GM18951 (cell line): ENCODE data around the gene NAA11.

Experiments
- POLR2A ChIP-seq: IDR thresholded peaks from 4 replicates; pipeline ENCODE4 v1.6.1; 2011; ENCODE audit warnings: mild to moderate bottlenecking; ENCODE audit not compliant: insufficient read length, insufficient read depth; ENCODE audit errors: extremely low read depth
- in situ Hi-C: fragments of 300-500 bp; cut with MboI; formaldehyde crosslinking; loops from one replicate; pipeline ENCODE4 v1.12.0; 2022; ENCODE audit warnings: low sequenced_read_pairs, mixed read lengths, inconsistent platforms; ENCODE audit not compliant: unreplicated experiment

The NAA11 gene

GRCh38 chr4:79325864-79326328 lies at the start of gene NAA11:
NAA11 (minus strand) TSS chr4:79326061; CDS start chr4:79325877, 184 bp downstream.
- in situ Hi-C loops, result no loop called here

GRCh38 chr4:79370026-79370425 lies 44.2 kb upstream of the NAA11 start:
- TF ChIP-seq POLR2A, result no peak
- in situ Hi-C loops, result no loop called here

More at GRCh38 chr4:79325864-79326328, at the start of gene NAA11:
- no peak for TF ChIP-seq POLR2A

- TF ChIP-seq POLR2A, result no peak
- in situ Hi-C loops, result no loop called here
These were observed 41.2 kb upstream of the NAA11 start for GRCh38 chr4:79367096-79367495.

GRCh38 chr4:79366422-79366821 lies 40.6 kb upstream of the NAA11 start:
- in situ Hi-C loops, result no loop called here
- no peak for TF ChIP-seq POLR2A

- in situ Hi-C loops, result no loop called here
These were observed 38.2 kb upstream of the NAA11 start for GRCh38 chr4:79364061-79364460.

GRCh38 chr4:79362626-79363025 lies 36.8 kb upstream of the NAA11 start:
- in situ Hi-C loops, result no loop called here
- TF ChIP-seq POLR2A, result no peak

More at GRCh38 chr4:79364061-79364460, 38.2 kb upstream of the NAA11 start:
- TF ChIP-seq POLR2A, result no peak

GRCh38 chr4:79360006-79360405 lies 34.1 kb upstream of the NAA11 start:
- in situ Hi-C loops, result no loop called here
- no peak for TF ChIP-seq POLR2A

- no peak for TF ChIP-seq POLR2A
- in situ Hi-C loops, result no loop called here
These were observed 32.6 kb upstream of the NAA11 start for GRCh38 chr4:79358438-79358837.

- TF ChIP-seq POLR2A, result no peak
- in situ Hi-C loops, result no loop called here
These were observed 31.5 kb upstream of the NAA11 start for GRCh38 chr4:79357365-79357764.

- TF ChIP-seq POLR2A, result no peak
- in situ Hi-C loops, result no loop called here
These were observed 27.2 kb upstream of the NAA11 start for GRCh38 chr4:79353075-79353474.

- in situ Hi-C loops, result no loop called here
These were observed 22.5 kb upstream of the NAA11 start for GRCh38 chr4:79348405-79348804.

GRCh38 chr4:79341893-79342653 lies 16.2 kb upstream of the NAA11 start:
- TF ChIP-seq POLR2A, result no peak
- in situ Hi-C loops, result no loop called here

More at GRCh38 chr4:79348405-79348804, 22.5 kb upstream of the NAA11 start:
- TF ChIP-seq POLR2A, result no peak

- in situ Hi-C loops, result no loop called here
- no peak for TF ChIP-seq POLR2A
These were observed 14.7 kb upstream of the NAA11 start for GRCh38 chr4:79340568-79340967.

- no peak for TF ChIP-seq POLR2A
- in situ Hi-C loops, result no loop called here
These were observed 12.3 kb upstream of the NAA11 start for GRCh38 chr4:79338148-79338547.

- TF ChIP-seq POLR2A, result no peak
- in situ Hi-C loops, result no loop called here
These were observed 8.9 kb upstream of the NAA11 start for GRCh38 chr4:79334783-79335182.

- in situ Hi-C loops, result no loop called here
- no peak for TF ChIP-seq POLR2A
These were observed 8.5 kb upstream of the NAA11 start for GRCh38 chr4:79334341-79334740.
